ENCODE data around the gene HPS5.

Gene HPS5

GRCh38 chr11:18320617-18321016, 1.3 kb downstream of the HPS5 start:
- DNase-seq (ENCODE audit: low read depth) = no peak

- no peak for DNase-seq (ENCODE audit: low read depth)
Measured at GRCh38 chr11:18319914-18320313, 2.0 kb downstream of the HPS5 start.

DNA sequence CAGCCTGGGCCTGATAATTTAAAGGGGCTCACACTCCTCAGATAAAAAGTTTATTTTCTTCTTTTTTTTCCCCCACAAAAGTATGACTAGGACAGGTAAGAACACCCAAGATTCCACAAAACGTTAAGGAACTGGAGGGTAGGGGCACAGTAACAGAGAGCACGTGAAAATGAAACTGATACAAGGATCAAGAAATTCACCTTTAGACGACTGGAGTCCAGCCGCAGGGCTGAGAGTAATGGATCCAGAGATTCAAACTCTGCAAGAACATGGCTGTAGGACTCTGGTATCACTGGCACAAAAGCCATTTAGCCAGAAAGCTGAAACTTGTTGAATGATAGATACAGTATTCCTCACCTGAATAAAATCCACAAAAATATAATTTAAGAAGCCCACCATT, 4.4 kb downstream of the HPS5 start:
- no peak for DNase-seq (ENCODE audit: low read depth)

- no peak for DNase-seq (ENCODE audit: low read depth)
Measured at GRCh38 chr11:18315893-18316292, 6.0 kb downstream of the HPS5 start.

DNA sequence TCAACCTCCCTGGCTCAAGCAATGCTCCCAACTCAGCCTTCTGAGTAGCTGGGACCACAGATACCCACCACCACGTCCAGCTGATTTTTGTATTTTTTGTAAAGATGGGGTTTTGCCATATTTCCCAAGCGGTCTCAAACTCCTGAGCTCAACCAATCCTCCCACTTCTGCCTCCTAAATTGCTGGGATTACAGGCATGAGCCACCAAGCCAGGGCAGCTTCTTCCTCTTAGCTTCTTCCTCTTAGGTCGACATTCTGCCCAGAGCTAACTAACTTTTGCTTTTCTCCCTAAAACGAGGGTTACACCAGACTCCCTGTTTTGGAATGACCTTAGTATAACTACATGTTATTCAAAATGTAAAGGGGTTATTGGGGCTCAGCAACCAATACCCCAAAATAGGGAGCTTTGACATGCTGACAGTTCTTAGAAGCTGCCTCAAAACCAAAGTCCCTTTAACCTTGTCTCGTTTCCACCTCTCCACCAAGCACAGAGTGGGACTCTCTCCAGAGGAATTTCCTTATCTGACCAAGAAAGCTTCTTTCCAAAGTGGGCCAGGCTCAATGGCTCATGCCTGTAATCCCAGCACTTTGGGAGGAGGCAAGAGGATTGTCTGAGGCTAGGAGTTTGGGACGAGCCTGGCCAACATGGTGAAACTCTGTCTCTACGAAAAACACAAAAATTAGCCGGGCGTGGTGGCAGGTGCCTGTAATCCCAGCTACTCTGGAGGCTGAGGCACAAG, 7.0 kb downstream of the HPS5 start:
- no peak for DNase-seq (ENCODE audit: low read depth)

DNA sequence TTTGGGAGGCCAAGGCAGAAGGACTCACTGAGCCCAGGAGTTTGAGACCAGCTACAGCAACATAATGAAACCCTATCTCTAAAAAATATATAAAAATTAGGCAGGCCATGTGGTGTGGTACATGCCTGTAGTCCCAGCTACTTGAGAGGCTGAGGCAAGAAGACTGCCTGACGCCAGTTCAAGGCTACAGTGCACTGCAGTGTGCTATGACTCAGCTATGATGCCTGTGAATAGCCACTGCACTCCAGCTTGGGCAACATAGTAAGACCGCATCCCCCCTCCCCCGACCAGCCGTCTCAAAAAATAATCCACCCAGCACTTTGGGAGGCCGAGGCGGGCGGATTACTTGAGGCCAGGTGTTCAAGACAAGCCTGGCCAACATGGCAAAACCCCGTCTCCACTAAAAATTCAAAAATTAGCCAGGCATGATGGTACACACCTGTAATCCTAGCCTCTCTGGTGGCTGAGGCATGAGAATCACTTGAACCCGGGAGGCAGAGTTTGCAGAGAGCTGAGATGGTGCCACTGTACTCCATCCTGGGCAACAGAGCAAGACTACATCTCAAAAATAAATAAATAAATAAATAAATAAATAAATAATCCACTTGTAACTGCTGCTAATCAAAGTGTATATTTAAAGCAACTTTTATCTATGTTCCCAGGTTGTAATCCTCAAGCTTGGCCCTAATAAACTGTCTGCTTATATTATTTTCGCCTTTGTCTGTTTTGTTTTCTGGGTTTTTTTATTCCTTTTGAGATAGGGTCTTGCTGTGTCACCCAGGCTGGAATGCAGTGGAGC, 7.8 kb downstream of the HPS5 start:
- no peak for DNase-seq (ENCODE audit: low read depth)

DNA sequence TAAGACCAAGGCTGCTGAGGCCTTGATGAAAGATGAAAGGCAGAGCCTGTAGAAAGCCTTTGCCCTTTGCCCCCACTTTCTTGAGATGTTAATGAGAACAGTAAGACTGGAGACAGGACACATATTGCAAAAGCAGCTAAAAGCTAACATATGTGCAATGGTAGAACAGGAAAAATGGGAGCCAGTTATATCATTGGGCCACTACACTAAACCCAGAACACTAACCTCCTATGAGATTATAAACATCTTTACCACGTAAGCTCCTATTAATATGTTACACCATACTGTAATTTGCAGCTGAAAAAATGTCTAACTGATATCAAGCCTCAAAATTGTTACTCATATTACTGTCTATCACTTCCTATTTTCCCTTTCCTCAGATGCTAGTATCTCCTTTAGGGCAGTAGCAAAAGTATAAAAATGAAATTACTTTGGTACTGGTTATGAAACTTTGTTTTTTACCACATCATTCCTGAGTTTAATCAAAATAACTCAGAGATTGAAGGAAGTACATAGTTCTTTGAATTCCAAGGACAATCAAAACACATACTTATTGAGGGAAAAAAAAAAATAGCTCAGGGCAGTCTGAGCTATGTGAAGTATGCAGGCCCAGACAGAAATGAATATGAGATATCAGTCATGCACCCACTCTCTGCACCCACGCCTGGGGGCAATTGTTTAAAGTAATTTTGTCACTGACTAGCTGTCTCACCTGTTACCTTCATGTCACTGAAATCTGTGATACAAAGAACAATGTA, 9.1 kb downstream of the HPS5 start:
- DNase-seq (ENCODE audit: low read depth) = no peak

DNA sequence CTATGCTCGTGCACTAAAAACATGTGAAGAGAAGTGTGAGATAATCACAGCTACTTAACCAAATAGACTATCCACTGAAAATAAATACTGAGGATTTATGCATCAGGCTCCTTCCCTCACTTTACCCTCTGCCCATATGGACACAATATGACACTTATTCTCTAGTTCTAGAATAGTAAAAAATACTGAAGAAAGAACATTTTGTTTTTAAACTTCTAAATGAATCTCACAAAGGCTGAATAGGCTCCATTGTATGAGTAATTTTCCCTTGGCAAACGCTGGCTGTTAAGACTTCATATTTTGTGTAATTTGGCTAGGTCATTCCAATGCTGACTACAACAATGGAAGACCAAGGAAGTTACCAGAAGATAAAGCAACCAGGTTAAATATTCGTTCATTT, 9.9 kb downstream of the HPS5 start:
- DNase-seq (ENCODE audit: low read depth) = no peak

DNA sequence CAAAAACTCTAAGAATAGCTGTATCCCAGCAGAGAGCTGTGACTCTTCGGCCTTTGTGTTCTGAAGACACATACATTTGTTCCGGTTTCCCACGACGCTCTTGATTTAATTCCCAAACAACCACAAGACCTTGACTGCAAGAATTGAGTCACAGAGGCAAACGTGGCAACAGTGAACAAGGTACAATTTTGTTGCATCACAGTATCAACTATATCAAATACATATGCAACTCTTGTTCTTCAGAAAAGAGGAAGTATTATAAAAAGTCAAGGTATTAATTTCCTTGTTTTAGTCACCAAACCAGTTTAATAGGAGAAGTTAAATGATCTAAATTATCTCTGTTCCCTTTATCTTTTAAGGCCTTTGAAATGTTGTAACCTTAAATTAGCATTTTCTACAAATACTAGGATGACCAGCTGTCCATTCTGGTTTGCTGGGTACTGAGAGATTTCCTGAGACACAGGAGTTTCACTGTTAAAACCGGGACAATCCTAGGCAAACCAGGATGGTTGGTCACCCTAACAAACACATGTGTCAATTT, 11.1 kb downstream of the HPS5 start:
- no peak for DNase-seq (ENCODE audit: low read depth)

GRCh38 chr11:18309691-18310090, 12.2 kb downstream of the HPS5 start:
- DNase-seq (ENCODE audit: low read depth) = no peak

DNA sequence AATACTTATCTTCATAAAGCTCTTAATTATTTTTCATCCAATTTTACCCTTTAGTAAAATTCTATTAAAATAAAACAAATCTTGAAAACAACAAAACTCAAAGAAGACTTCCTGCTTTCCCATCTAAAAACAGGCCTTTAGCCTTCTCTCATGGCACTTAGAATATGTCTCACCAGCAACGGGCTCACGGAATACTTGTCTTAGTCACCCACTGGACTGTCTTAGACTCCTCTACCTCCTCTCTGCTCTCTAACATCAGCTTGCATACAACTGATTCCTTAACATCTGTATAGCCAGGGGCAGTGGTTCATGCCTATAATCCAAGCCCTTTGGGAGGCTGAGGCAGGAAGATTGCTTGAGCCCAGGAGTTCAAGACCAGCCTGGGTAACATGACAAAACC, 13.7 kb downstream of the HPS5 start:
- DNase-seq (ENCODE audit: low read depth) = no peak

- no peak for DNase-seq (ENCODE audit: low read depth)
Measured at GRCh38 chr11:18307461-18308139, 14.3 kb downstream of the HPS5 start.

DNA sequence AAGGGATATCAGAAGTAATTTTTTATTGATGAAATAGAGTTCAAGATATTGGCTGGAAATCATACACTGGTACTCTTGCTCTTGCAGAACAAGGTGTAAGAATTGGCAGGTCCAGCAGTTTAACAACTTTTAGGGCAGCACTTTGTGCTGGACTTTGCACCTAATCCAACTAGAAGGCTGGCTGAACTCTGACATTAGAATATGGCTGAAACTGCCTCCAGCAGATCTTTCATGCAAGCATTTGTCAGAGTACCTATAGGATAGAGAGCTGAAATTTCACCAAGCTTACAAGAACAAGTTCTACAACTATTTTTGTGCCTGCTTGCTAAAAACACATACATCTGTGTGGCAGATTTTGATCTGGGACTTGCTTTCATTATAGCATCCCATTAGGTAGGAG, 17.2 kb downstream of the HPS5 start:
- DNase-seq (ENCODE audit: low read depth) = no peak

- DNase-seq (ENCODE audit: low read depth) = no peak
Measured at GRCh38 chr11:18299721-18300120, 22.2 kb downstream of the HPS5 start.

DNA sequence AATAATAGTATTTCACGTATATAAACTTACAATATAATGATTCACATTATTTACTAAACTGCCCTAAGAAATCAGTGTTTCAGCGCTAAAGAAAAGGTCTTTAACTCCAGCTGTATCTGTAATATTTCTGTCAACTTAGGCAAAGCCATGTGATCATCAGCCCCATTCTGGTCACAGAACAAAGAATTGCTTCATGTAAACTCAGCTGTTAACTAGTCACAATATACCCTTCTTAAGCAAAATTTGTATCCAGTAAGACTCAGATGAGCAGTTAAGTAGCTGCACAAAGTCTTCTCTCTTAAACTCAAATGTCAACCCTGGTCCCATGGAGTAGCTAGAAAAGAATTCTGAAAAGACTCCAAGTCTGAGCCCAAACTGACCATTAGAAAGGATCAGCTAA, 26.6 kb downstream of the HPS5 start:
- DNase-seq (ENCODE audit: low read depth) = no peak

DNA sequence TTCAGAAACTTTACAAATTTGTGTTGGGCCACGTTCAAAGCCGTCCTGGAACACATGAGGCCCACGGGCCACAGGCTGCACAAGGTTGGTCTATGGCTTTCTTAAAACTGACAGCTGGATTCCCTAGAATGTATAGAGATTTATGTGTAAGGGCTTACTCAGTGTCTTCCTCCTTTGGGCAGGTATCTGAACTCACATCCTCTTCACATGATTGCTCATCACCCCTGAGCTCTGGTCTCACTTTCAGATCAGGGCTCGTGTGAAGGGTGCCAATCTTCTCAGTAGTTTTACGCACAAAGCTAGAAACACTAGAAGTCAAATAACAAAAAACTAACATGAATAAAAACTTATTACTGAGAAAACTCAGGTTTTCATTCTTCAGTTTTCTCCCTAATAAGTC, 27.1 kb downstream of the HPS5 start:
- DNase-seq (ENCODE audit: low read depth) = no peak

DNA sequence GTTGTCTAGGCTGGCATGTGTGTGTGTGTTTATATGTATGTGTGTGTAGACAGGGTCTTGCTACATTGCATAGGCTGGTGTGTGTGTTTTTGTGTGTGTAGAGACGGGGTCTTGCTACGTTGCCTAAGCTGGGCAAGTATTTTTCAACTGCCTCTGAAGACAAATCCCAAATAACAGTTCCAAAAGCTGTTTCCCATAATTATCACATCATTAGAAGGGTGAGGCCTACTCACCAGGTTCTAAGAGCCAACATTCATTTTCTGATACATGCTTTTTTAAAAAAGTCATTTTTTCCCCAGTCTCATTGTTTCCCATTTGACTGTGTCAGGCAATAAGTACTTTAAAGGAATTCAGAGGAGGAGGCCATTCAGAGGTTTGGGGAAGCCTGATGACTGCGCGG, 33.0 kb downstream of the HPS5 start:
- no peak for DNase-seq (ENCODE audit: low read depth)

DNA sequence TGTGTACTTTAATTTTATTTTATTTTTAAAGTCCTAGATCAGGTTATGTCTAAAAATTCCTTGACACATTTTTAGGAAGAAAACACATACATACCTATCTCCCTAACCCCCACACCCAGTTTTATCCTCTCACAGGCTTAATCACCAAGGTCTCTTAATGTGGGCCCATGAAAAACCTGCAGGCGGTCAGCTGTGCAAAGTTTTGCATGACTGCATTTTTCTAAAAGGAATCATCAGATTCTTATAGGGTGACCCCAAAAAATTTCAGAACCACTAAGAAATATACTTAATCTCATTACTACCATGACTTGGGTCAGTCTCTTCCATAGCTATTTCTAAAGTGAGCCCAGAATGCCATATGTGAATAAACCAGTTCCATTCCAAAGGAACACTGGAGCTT, 36.1 kb downstream of the HPS5 start:
- DNase-seq (ENCODE audit: low read depth) = no peak

DNA sequence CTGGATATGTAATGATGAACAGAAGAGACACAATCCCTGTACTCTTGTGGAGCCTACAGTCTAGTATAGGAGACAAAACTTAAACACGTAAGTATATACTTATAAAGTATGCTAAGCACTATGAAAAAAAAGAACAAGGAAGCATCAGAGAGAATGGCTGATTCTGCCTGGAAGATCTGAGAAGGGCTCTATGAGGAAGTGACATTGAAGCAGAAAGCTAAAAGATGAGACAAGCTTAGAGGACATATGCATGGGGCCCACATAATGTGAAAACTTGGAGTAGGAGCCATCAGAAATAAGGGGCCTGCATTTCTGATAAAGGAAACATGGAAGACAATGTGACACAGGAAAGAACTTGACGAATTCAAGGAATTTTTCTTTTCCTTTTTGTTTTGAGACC, 39.3 kb downstream of the HPS5 start:
- DNase-seq (ENCODE audit: low read depth) = no peak

DNA sequence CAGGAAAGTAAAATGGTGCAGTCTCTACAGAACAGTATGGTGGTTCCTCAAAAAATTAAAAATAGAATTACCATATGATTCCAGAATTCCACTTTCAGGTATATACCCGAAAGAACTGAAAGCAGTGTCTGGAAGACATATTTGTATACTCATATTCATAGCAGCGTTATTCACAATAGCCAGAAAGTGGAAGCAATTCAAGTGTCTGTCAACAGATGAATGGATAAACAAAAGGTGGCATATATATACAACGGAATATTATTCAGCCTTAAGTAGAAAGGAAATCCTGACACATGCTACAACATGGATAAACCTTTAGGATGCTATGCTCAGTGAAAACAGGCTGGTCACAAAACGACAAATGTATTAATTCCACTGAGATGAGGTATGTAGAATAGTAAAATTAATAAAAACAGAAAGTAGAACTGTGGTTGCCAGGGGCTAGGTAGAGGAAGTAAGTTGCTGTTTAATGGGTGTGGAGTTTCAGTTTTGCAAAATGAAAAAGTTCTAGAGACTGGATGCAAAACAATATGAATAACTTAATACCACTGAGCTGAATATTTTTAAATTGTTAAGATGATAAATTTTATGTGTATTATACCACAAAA, 41.4 kb downstream of the HPS5 start:
- no peak for DNase-seq (ENCODE audit: low read depth)

DNA sequence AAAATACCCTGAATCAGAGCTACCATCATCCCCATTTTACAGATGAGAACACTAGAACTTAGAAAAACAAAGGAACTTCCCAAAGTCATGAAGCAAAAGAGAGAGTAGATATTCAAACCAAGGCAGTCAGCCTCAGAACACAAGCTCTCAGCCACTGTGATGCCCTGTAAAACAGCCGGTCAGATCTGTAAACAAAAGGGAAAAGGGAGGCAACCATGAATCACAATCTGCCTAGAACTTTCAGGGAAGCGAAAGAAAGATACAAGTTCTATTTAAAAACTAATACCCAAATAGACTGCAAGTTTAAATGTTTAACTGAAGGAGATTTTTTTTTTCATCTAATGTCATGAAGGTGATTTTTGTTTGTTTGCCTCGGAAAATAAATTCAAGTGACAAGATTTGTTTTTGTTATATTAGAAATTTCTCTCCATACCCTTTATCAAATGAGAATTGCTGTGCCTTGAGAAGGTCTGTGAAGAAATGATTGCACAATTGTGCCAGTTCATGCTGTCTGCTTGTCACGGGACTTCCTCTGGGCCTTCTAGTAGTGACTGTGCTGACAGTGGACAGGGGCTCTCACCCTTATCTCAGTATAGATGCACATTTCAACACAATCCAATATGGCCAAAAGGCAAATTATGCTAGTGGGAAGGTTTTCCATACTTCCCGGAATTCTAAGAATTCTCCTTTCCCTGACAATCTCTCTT, 44.2 kb downstream of the HPS5 start:
- DNase-seq (ENCODE audit: low read depth) = no peak

All from activated T-cell treated with anti-CD3 and anti-CD28 coated beads for 24 hours (primary cell).